SK-N-MC (cell line): ENCODE results near the gene SH3BP5L.
"Not testable (repeated sequence)": the region's sequence is repeated elsewhere in the genome, so short reads cannot be mapped to it uniquely, and the experiment has no call there.

Experiments
- EZH2 ChIP-seq: fragments of 200-600 bp; sonication (generic); IDR thresholded peaks from one replicate; pipeline ENCODE4 v1.6.1; 2017; ENCODE audit warnings: antibody characterized with exemption
- FOXP2 ChIP-seq: optimal IDR thresholded peaks from 2 replicates; pipeline ENCODE3; 2011; ENCODE audit warnings: mild to moderate bottlenecking, moderate library complexity; ENCODE audit not compliant: insufficient read depth; ENCODE audit errors: extremely low read length, control extremely low read depth
- POLR2AphosphoS5 ChIP-seq: IDR thresholded peaks from 2 replicates; pipeline ENCODE4 v1.6.1; 2012; ENCODE audit warnings: mild to moderate bottlenecking, low read depth, low read length, borderline replicate concordance

DNA sequence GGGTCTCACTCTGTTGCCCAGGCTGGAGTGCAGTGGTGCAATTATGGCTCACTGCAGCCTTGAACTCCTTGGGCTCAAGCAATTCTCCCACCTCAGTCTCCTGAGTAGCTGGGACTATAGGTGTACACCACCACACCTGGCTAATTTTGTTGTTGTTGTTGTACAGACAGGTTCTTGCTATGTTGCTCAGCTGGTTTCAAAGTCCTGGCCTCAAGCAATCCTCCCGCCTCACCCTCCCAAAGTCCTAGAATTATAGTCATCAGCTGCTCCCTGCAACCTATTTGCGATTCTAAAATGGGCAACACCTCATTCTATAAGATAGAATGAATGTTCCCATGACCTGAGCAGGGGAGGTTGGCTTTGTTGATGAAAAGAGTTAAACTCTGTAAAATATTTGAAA lies 36.4 kb downstream of the SH3BP5L start:
- not testable (repeated sequence) for TF ChIP-seq EZH2, POLR2AphosphoS5, FOXP2
